Esophagus muscularis mucosa (tissue), 4 donors: ENCODE measurements around the gene PAX4. TPM values are rescaled to one million over a fixed set of nuclear protein-coding genes. Genes with fewer than 3 reads are reported as not detected.
A peak's percentile ranks its signal among the peaks of the same experiment; 100 is the strongest.

ENCODE experiments used
- DNase-seq: peaks from one replicate; pipeline ENCODE4 v3.0.0-alpha.2; 2017; ENCODE audit errors: extremely low spot score
- H3K27ac ChIP-seq, 4 donors: fragments of 200-600 bp; sonication (generic); replicated peaks in 1 of 4; 1 replicate in 3 of 4; 2 replicates in 1 of 4; pipeline ENCODE4 v1.5.1; 2016 to 2019; ENCODE audit warnings: mild to moderate bottlenecking in 1 of 4
- H3K27me3 ChIP-seq, 4 donors: fragments of 200-600 bp; sonication (generic); one replicate each; pipeline versions ENCODE4 v1.5.1 to v1.6.0; 2016 to 2019
- H3K36me3 ChIP-seq, 4 donors: fragments of 200-600 bp; sonication (generic); one replicate each; pipeline ENCODE4 v1.5.1; 2016 to 2019
- H3K4me1 ChIP-seq, 4 donors: fragments of 200-600 bp; sonication (generic); one replicate each; pipeline ENCODE4 v1.5.1; 2016 to 2019
- H3K4me3 ChIP-seq, 4 donors: fragments of 200-600 bp; sonication (generic); 1 replicate in 2 of 4; 2 replicates in 2 of 4; pipeline ENCODE4 v1.5.1; 2016 to 2019; ENCODE audit warnings: mild to moderate bottlenecking in 4 of 4, moderate library complexity in 1 of 4
- H3K9me3 ChIP-seq, 4 donors: fragments of 200-600 bp; sonication (generic); 1 replicate in 3 of 4; 2 replicates in 1 of 4; pipeline ENCODE4 v1.5.1; 2016 to 2019
- EP300 ChIP-seq: sonication (generic); formaldehyde crosslinking; IDR thresholded peaks from one replicate; pipeline ENCODE4 v1.6.1; 2017; ENCODE audit warnings: antibody characterized with exemption
- POLR2A ChIP-seq: fragments of 450-650 bp; IDR thresholded peaks from one replicate; pipeline ENCODE4 v1.6.1; 2017; ENCODE audit warnings: antibody characterized with exemption, moderate library complexity, mild to moderate bottlenecking, low read depth
- POLR2AphosphoS5 ChIP-seq, 2 donors: sonication (generic); formaldehyde crosslinking; IDR thresholded peaks; one replicate each; pipeline ENCODE4 v1.6.1; 2017; ENCODE audit warnings: antibody characterized with exemption in 2 of 2
- WGBS: methylation state at CpG from one replicate; pipeline ENCODE4 v1.1.5; 2018; 5-methylcytosine and 5-hydroxymethylcytosine counted together
- intact Hi-C: fragments of 100-400 bp; cut with DNase I; formaldehyde crosslinking; loops from one replicate; pipeline ENCODE4 v1.15.1; 2023
- total RNA-seq, 4 donors: library from RNA; depleted of rRNA; stranded (reverse); fragments of >200 nt; gene quantifications; one replicate each; pipeline versions ENCODE4 v1.1.0 to v1.2.1, GENCODE V29; 2016
- TF ChIP-seq, protein P1 (sequence below), 3 experiments: fragments of 200-600 bp in 2 of 3; fragments of 450-650 bp in 1 of 3; sonication (generic) in 2 of 3; IDR thresholded peaks; one replicate each; pipeline ENCODE4 v1.5.1; 2017 to 2019; ENCODE audit warnings: antibody characterized with exemption in 3 of 3, mild to moderate bottlenecking in 2 of 3, moderate library complexity in 1 of 3

PAX4 gene
- total RNA-seq, 4 donors from 2014 or later, result not detected

DNA sequence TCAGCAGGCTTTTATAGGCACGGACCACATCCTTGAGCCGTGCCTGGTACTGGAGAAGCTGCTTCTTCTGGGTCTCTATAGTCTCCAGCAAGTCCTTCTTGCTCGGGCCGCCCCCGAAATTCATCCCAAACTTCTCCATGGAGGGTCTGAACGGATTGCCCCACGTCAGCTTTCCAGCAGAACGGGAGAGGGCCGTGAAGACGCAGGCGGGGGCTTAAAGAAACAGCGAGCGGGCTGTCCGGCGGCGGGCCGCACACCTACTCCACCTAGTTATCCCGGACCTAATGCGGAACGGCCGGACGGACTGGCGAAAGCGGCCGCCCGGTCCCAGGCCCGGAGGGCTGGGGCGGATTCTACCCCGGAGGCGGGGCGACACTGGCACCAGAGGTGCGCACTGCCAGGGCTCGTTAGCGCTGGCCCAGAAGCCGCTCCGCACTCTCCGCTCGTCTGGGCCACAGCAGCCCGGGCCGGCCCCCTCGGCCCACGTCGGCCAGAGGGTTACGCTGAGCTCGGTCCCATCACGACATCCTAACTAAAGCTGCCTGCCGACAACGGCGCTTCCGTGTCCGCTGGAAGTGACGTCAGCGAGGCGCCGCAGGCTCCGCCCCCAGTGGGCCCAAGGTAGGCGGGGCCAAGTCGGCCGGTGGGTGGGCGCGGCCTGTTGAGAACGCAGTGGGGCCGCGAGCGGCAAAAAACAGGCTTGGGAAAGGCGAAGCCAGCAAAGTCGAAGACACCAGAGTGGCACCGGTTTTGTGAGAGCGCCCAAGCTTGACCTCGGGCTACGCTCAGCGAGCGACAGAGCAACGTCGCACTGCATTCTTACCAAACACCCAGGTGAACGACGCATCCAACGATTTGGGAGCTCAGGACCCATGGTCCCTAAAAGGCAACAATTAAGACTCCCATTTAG lies 32.6 kb downstream of the PAX4 start, which contains the start of gene GCC1:
GCC1 (minus strand) TSS at position 553 of the 910 bp plus-strand sequence; CDS start at position 139, 414 bp downstream.
- H3K4me3 ChIP-seq, result peak within 1 kb of the TSS; percentile 60 to 97 (median 84)
- TF ChIP-seq, protein P1, sequence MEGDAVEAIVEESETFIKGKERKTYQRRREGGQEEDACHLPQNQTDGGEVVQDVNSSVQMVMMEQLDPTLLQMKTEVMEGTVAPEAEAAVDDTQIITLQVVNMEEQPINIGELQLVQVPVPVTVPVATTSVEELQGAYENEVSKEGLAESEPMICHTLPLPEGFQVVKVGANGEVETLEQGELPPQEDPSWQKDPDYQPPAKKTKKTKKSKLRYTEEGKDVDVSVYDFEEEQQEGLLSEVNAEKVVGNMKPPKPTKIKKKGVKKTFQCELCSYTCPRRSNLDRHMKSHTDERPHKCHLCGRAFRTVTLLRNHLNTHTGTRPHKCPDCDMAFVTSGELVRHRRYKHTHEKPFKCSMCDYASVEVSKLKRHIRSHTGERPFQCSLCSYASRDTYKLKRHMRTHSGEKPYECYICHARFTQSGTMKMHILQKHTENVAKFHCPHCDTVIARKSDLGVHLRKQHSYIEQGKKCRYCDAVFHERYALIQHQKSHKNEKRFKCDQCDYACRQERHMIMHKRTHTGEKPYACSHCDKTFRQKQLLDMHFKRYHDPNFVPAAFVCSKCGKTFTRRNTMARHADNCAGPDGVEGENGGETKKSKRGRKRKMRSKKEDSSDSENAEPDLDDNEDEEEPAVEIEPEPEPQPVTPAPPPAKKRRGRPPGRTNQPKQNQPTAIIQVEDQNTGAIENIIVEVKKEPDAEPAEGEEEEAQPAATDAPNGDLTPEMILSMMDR (IDR thresholded peaks at IDR 0.05), result no peak
- TF ChIP-seq POLR2AphosphoS5 (IDR thresholded peaks at IDR 0.05) (peak; percentile 98 to 99), POLR2A (peak; percentile 70)
- no peaks in the 10 kb centered on the region for H3K9me3 ChIP-seq
- H3K27ac ChIP-seq, result peak within 1 kb of the TSS; percentile 86 to 97 (median 87)
- H3K4me1 ChIP-seq, result peaks cover 54 to 81% (median 73%) of the 10 kb centered on the region in 4 donors
- intact Hi-C loops, result loop anchor here (2.0 kb wide), 2 partner anchors 68 to 192 kb away; partner anchors contain the start of genes SND1 and ZNF800
- peak; percentile 98 for DNase-seq
- WGBS, result under 1% methylated on average over 51 of the region's 78 CpGs
- no peaks in the 10 kb centered on the region for H3K27me3 ChIP-seq
- peaks cover 15 to 43% (median 38%) of the 10 kb centered on the region in 4 donors for H3K36me3 ChIP-seq

DNA sequence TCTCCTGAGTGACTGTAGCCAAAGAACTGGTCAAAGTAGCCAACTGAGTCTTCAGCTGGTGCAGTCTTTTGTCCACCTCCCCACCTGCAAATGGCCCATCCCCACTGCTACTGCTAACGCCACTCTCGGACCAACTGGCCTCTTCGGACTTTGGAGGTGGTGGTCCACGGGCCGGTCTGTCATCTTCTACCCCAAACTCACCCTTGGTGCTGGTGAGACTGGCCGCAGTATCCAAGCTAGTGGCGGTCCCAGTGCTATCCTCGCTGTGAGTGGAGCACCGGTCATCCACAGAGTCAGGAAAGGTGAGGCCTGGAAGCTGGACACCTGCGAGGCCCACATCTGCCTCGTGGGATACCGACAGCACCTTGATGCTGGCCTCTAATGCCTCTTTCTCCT lies 33.3 kb downstream of the PAX4 start:
- intact Hi-C loops, result loop anchor here (2.0 kb wide), 2 partner anchors 68 to 192 kb away; partner anchors contain the start of genes SND1 and ZNF800
- no peaks in the 10 kb centered on the region for H3K9me3 ChIP-seq
- DNase-seq, result no peak
- WGBS, result 35% methylated on average over 9 of the region's 12 CpGs
- peaks cover 54 to 79% (median 70%) of the 10 kb centered on the region in 4 donors for H3K4me1 ChIP-seq
- H3K36me3 ChIP-seq, result peaks cover 14 to 43% (median 35%) of the 10 kb centered on the region in 4 donors
- H3K27me3 ChIP-seq, result no peaks in the 10 kb centered on the region
- peak overlapping the region; percentile 60 to 97 (median 84) for H3K4me3 ChIP-seq
- peak overlapping the region; percentile 86 to 97 (median 87) for H3K27ac ChIP-seq
- TF ChIP-seq, protein P1 (IDR thresholded peaks at IDR 0.05), result no peak
- TF ChIP-seq POLR2AphosphoS5 (IDR thresholded peaks at IDR 0.05) (no peak), POLR2A (no peak), EP300 (no peak)

DNA sequence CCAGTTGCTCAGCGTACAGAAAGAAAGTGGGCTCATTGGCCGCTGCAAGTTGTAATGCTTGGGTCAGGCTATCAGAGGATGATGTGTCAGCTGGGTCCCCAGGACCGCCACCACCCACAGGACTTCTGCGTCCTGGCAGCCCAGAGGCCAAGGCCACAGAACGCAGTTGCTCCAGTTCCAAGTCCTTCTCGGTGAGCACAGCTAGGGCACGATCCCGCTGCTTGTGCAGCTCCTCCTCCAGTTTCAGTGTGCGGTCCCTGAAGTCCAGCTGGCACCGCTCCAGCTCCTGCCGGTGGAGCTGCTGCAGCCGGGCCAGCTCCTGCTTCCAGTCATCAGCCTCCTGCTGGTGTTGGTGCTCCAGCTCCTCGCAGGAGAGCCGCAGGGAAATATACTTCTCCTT lies 35.6 kb downstream of the PAX4 start:
- no peak for DNase-seq
- intact Hi-C loops, result no loop called here
- no peak for TF ChIP-seq EP300
- TF ChIP-seq, protein P1 (IDR thresholded peaks at IDR 0.05), result no peak
- TF ChIP-seq POLR2AphosphoS5 (IDR thresholded peaks at IDR 0.05), result no peak
- TF ChIP-seq POLR2A, result no peak
- no peaks in the 10 kb centered on the region for H3K9me3 ChIP-seq
- H3K36me3 ChIP-seq, result peaks cover 14 to 51% (median 39%) of the 10 kb centered on the region in 4 donors
- H3K4me1 ChIP-seq, result peaks cover 51 to 81% (median 70%) of the 10 kb centered on the region in 4 donors
- H3K4me3 ChIP-seq, result peak overlapping the region in 1 of 4 donors; percentile 17
- no peak overlapping the region for H3K27ac ChIP-seq
- WGBS, result 91% methylated on average over 9 of the region's 14 CpGs
- H3K27me3 ChIP-seq, result no peaks in the 10 kb centered on the region

DNA sequence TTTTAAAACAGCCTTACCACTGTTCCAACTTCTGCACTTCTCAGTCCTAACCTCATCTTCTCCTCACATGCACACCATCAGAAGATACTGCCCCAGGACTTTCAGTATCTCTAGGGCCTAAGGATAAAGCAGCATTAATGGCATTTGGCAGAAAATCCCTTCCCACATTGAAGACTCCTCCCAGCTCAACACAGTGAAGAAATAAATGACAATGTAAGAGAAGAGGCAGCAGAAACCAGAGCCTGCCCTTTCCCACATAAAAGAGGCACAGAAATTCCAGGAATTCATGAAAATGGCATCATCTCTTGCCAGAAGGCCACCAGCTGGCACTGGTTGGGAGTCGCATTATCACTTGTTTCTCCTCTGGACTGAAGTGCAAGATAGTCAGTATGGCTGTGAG lies 36.2 kb downstream of the PAX4 start:
- Histone ChIP-seq H3K36me3 (peaks cover 14 to 53% (median 39%) of the 10 kb centered on the region in 4 donors), H3K9me3 (no peaks in the 10 kb centered on the region), H3K4me1 (peaks cover 51 to 78% (median 67%) of the 10 kb centered on the region in 4 donors), H3K27ac (no peak overlapping the region), H3K27me3 (no peaks in the 10 kb centered on the region), H3K4me3 (no peak overlapping the region)
- TF ChIP-seq, protein P1 (IDR thresholded peaks at IDR 0.05), result no peak
- TF ChIP-seq POLR2AphosphoS5 (IDR thresholded peaks at IDR 0.05) (no peak), EP300 (no peak), POLR2A (no peak)
- WGBS, result 92% methylated on average over 1 of the region's 1 CpG
- no peak for DNase-seq
- intact Hi-C loops, result no loop called here
